HG02588 (cell line): ENCODE results near the gene PLEKHG5.
"Not testable (repeated sequence)": the region's sequence is repeated elsewhere in the genome, so short reads cannot be mapped to it uniquely, and the experiment has no call there.

Experiments used
- ATAC-seq: cut with Tn5 transposase; IDR thresholded peaks from one replicate; pipeline ENCODE4 v1.9.1; 2021; ENCODE audit warnings: mild to moderate bottlenecking, moderate library complexity; ENCODE audit not compliant: unreplicated experiment

PLEKHG5 gene

DNA sequence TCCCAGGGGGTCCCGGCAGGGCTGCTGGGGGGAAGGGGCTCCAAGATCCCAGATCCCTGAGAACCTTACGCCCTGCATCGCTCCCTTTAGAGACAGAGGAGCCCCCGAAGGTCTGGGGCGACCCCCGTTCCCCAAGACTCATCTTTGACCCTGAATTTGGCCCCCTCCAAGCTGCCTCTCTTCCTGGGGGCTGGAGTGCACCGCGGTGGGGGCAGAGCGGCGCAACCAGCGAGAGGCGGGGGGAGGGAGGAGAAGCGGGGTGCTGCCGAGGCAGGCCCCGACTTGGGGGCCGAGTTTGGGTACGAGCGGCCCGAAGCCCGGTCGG, 5.4 kb upstream of the PLEKHG5 start:
- no peak for ATAC-seq

DNA sequence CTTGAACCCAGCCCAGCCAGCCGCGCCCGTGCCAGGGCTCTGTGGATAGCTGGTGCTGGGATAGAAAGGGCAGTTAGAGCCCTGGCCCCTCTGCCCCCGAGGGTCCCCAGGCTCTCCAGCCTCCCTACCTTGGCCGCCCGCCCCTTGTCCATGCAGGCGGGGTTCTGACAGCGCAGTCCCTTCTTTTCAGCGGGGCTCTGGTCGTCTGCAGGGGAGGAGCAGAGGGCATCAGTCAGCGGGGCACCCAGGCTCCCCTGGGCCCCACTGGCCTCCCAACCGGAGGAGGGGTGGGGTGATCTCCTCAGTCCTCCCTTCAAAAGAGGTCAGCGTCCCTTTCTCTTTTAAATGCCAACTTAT, 4.9 kb upstream of the PLEKHG5 start:
- no peak for ATAC-seq

DNA sequence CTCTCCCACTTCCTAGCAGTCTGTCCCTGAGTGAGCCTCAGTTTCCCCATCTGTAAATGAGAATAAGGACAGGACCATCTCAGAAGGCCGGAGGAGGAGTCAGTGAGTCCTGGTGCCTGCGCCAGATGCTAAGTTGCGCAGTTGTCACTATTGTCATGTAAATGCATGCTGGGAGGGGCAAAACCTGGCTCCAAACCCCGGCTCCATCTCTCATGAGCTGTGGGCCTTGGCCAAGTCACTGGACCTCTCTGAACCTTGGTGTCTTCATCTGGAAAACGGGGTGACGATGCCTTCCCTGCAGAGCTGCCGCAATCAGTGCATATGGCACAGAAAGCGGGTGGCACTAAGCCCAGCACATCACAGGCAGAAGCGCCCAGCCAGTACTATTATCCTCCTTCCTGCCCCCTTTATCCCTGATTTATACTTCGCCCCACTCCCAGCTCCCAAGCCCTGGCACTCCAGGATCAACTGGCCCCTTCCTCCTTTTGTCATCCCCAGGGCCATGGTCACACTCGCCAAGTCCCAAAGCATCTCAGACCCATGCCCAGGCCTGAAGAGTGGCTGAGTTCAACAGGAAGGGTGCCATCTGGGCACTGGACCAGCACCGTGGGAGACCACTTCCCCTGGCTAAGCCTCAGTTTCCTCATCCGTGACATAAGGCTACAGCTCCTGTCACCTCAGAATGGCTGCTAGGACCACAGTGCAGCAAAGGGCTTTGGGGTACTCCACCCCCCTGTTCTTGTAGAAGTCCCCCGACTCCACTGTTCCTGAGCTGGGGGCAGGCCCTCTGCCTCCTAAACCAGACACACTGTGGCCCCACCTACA, 4.3 kb upstream of the PLEKHG5 start:
- no peak for ATAC-seq

DNA sequence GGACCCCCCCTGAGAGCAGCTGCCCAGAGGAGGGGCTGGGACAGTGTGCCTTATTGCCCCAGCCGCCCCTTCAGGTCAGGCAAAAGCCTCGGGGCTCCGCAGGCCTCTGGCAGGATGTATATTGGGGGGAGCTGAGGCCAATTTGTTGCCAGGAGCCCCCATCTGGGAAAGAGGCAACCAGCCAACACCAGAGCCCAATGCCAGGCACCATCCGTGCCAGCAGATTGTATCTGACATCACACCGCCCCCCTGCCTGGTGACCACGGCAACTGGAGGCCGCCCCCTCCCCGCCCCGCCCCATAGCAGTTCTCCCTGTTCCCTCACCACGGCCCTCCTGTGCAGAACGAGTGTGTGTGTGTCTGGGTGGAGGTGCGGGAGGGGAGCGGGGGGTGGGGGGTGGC, 3.6 kb upstream of the PLEKHG5 start:
- ATAC-seq, result no peak

DNA sequence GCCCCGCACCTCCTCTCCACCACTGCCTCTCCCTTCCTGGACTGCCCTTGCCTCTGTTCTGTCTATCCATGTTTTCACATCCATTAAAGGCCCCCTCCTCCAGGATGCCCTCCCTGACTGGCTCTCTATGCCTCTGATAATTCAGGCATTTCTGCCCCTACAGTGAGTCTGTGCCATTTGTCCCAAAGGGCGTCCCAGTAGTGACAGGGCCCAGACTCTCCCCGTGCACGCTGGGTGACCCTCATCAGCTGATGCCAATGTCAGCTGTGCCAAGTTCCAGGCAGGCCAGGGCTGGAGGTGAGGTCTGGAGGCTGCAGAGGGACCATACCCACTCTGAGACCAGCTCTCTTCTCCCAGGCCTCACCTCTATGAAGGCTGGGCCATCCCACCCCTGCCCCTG, 3.2 kb upstream of the PLEKHG5 start:
- no peak for ATAC-seq

DNA sequence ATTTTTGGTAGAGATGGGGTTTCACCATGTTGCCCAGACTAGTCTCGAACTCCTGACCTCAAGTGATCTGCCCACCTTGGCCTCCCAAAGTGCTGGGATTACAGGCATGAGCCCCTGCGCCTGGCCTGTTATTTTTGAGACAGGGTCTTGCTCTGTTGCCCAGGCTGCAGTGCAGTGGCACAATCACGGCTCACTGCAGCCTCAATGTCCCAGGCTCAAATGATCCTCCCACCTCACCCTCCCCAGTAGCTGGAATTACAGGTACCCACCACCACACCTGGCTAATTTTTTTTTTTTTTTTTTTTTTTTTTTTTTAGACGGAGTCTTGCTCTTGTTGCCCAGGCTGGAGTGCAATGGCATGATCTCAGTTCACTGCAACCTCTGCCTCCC, 2.4 kb upstream of the PLEKHG5 start:
- not testable (repeated sequence) for ATAC-seq

DNA sequence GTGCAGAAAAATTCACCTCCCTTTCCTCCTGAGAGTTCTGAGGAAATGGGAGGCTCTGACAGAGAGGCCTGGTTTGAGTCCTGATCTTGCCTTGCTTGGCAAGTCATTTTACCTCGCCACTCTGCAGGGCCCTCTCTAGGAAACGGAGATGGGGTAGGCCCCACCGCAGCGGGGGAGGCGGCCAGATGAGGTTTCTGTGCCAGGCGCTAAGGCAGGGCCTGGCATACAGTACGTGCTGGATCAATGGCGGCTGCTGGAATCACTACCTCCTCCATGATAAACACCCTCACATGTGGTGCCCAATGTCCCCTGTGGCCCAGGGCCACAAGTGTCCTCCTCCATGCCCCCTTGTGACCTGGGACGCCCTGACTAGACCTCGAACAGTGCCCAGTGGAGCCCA, 499 bp upstream of the PLEKHG5 start:
- no peak for ATAC-seq

DNA sequence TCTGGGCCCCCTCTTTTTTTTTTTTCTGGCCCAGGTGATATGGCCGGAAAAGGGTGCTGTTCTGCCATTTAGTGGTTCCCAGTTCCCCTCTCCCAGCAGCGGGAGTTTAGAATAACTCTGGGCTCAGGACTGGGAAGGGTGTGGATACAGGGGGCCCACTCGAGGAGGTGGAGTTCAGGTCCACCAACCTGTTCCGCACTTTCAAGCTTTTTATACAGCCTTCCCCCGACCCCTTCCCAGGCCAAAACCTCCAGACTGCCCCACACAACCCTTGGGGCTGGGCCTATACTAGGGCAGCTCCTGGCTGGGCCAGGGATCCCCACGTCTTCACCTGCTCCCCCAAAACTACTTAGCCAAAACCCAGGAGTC, 402 bp downstream of the PLEKHG5 start:
- ATAC-seq, result no peak

DNA sequence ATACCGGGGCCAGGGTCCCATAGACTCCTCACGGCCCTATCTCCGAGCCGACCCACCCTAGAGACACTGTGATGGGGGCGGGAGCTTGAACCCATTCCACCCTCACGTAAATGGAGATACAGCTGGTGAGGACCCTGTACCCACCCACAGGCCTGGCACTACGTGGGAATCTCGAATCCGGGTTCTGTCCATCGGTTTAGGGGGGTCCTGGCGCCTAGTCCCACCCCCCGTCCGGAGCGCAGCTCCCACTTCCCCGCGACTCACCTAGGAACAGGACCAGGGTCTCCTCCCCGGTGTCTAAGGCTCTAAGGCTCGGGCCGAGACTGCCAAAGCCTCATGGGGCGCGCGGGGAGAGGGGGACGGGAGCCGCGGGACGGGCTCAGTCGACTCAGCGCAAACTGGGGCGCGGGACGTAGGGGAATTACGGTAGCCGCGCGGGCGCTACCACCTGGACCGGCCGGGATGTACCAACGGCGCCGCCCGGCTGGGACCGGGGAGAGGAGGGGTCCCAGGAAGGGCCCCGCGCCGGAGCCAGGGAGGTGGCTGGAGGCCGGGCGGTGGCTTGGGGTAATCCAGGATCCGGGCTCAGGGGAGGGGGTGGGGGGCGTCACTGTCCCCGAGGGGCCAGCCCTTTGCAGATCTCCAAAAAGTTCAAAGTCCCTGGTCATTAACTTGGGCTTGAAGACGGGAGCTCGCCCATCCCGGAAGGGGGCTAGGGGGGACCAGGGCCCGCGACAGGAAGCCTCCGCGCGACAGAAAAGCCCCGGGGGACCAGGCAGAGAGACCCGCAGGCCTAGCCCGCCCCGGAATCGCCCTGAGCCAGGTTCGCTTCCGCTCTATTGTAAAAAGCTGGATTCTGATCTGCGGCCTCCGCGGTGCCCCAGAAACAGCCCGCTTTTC, 1.0 kb downstream of the PLEKHG5 start:
- ATAC-seq, result no peak

DNA sequence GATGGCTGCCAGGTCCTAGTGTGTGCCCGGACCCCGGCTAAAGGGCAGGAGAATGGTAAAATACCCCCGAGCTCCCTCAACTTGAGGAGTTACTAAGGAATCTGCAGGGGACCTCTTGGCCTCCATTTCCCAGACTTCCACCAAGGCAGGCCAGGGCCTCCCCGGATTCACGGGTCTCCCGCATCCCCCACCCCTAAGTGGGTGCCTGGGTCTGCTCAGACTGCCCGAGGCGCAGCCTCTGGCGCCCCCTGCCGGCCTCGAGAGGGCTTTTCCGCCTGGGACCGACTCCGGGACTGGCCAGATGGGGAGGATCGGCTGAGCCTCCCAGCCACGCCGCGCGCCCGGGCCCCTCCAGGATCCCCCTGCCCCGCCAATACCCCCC, 1.7 kb downstream of the PLEKHG5 start:
- no peak for ATAC-seq

DNA sequence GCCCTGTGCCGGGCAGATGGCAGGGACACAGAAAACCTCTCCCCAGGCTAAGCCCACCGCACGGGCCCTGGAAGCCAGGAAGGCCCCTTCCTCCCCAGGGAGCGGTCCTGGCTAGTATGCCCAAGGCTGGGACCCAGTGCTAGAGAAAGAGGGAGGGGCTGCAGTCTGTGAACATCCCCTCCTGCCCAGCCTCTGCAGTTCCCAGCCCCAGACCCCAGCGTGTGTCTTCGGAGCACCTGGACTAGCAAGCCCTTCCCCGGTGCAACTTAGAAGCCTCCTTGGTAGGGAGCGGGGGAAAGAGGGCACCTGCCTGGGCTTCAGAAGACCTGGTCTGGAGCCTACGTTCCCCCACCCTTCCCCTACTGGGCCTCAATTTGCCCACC, 2.1 kb downstream of the PLEKHG5 start:
- ATAC-seq, result no peak

DNA sequence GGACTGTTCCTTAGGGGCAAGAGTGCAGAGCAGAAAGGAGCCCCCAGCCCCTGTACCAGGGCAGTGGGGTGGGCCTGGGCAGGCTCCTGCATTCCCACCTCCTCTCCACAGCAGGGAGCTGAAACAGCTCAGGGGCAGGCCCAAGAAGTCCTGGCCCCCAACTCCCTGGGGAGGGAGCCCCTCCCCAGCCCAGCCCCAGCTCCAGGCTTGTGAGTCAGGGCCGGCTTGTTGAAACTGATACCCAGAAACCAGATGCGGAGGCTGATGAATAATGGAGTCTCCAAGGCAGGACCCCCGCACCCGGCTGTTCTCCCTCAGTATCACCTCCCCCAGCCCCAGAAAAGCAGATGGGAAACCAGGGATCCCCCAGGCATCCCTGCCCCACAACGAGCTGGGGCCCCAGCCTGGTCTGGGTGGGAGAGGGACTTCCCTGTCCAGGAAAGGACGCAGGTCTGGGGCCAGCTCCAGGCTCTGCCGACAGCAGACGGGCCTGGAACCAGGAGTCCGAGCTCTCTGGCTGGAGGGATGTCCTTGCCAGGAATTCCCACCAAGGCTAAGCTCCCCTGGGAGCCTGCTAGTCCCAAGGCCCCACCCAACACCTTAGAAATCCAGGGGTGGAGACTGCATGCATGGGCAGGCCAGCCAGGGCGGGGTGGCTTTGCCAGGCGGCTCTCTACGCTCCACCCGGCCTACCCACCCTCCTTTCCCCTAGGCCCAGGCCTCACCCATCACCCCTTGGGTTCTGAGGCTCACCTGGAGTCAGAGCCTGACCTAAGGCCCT, 2.7 kb downstream of the PLEKHG5 start:
- no peak for ATAC-seq

DNA sequence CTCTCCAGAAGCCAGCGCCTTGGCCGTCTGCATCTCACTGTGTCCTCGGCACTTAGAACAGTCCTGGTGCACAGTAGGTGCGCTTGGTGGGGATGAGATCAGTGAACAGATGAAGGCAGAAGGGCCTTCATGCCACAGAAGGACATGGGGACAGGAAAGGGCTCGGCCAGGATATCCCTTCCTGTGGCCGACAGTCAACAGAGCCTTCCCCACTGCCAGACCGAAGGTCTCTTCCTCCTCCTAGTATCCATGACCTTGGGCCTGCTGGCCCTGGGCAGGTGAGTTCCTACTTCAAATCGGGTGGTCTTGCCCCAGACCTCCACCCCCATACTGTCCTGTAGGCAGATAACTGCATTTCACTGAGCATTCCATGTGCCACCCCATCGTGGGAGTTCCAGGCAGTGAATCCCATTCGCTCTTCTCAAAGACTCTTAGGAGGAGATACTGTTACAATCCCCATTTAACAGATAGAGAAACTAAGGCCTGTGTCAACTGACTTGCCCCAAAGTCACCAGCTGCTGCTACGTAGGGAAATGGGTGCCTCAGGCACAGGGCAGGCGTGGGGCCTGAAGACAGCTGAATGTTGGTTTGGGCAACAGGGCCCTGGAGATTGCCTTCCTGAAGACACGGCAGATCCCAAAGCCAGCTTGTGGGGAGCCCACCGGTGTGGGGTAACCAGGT, 3.5 kb downstream of the PLEKHG5 start:
- ATAC-seq, result no peak

DNA sequence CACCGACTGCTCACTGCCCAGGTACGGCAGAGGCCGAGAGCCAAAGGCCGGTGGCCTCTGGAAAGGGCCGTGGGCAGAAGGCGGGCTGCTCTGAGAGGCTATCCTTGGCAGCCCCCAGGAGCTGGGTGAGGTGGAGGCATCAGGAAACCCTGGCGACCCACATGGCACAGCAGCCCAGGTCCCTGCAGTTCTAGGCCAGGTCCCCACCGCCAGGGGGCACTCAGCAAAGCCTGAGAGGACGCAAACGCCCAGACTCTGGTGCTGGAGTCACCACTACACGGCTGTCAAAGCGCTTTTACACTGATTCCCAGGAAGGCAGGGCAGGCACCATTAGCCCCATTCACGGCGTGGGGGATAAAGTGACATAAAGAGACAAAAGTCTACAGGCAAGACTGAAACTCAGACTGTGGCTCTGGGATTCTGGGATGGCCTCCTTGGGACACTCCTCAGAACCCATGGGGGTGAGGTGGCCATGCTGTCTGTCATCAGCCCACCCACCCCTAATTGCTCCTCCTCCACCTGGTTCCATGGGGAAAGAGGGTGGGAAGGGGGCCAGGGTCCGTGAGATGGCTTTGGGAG, 4.9 kb downstream of the PLEKHG5 start:
- no peak for ATAC-seq

DNA sequence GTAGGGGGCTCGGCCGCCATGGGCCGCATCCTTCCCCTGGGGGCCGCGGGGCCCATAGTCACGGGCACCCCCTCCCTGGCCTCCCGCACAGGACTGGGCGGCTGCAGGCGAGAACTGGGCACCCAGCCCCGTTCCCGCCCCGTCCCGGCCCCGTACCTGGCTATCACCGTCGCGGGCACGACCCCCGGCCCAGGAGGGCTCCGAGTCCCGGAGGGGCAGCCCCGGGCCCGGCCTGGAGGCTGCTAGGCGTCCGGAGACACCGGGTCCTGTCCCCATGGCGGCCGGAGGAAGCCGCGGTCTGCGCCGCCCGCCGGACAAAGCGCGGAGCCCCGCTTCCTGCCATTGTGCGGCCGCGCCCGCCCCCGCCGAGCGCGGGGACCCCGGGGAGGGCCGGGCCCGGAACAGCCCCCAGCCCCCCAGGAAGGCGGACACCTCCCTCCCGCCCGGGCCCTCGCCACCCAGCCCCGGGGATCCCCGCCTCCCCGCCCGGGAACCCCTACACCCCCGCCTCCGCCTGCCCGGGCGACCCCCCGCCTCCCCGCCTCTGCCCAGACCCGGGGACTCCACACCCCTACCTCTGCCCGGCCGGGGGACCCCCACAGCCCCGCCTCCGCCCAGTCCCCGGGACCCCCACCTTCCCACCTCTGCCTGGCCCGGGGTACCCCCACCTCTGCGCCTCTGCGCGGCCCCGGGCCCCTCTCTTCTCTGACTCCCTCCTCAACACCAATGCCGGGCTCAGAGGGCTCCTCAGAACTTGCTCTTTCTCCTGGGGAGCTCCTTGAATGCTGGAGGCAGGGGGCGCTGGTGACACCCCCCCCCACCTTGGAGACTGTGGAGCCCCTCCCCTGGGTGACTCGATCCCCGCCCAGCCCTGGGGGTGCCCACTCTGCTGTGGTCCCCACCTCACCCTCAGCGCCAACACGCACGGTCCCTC, 6.0 kb downstream of the PLEKHG5 start:
- ATAC-seq, result no peak

DNA sequence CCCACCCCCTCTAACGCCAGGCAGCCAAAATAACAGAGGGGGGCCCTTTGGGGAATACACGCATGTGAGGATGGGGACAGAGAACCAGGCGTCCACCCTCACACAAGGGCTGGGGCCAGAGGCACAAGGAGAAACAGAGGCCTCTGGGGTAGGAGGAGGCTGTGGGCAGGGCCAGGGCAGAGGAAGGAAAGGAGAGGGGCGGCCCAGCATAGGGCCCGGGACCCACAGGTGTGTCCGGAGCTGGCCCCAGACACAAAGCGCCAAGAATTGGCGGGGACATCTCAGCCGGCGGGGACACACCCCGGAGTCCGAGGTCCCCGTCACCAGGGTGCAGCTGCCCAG, 6.7 kb downstream of the PLEKHG5 start:
- no peak for ATAC-seq

DNA sequence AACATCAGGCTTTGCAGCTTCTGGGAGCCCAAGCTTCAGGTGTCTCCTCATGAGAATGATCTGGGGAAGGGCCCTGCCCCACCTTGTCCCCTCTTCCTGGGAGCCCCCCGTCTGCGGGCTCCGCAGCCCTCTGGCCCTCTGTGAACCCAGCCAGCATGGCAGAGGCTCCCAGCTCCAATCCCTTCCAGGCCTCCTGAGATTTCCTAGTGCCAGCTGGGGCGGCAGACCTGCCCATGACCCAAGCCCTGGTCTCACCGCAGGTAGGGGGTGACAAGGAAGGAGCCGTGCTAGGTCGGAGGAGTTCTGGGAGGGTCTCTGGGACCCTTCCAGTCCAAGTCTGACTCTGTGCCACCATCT, 7.7 kb downstream of the PLEKHG5 start:
- no peak for ATAC-seq

DNA sequence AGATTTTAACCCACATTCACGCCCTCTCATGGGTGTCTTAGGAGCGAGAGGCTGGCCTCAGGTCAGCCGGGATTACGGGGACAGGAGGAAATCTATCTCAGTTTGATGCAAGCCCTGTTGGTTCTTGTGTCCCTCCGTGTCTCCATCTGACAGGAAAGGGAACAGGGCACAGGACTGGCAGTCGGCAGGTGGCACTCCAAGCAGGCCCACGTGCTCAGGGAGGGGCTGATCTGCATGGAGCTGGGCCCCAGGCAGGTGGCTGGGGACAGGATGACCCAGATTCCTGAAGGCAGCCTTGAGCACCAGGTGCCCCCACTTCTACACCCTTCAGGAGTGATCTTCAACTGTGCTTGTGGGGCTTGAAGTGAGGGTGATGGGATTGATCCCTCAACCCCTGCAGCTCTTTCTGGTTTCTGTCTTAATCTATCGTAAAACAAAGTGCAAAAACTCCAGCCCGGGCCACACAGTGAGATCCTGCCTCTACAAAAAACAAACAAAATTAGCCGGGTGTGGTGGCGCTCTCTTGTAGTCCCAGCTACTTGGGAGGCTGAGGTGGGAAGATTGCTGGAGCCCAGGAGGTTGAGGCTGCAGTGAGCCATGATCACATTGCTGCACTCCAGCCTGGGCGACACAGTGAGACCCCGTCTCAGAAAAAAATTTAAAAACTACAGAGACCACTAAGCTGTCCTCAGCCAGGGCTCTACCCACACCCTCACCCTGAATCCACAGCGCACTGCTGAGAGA, 8.3 kb downstream of the PLEKHG5 start:
- no peak for ATAC-seq

DNA sequence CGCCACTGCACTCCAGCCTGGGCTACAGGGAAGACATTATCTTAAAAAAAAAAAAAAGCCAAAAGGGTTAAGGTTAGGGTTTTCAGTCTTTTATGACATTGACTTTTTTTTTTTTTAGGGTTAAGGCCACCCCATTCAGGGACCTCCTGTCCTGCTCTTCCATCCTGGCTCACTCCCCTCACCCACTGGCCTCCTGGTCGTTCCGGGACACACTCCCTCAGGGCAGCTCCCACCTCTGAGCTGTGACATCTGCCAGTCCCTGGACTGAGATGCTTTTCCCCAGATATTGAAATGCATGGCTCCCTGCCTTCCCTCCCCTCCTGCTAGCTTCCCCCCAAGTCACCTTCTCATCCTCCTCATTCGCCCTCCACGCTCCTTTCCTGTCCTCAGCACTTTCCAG, 9.6 kb downstream of the PLEKHG5 start:
- no peak for ATAC-seq
